GM12872 (cell line): ENCODE results near the gene RNU7-1.

Source experiments
- TF ChIP-seq, protein P1 (sequence below): IDR thresholded peaks from 3 replicates; pipeline ENCODE4 v1.5.1; 2011; ENCODE audit warnings: low read depth, mild to moderate bottlenecking, low read length, moderate library complexity; ENCODE audit not compliant: insufficient read depth

The RNU7-1 gene

DNA sequence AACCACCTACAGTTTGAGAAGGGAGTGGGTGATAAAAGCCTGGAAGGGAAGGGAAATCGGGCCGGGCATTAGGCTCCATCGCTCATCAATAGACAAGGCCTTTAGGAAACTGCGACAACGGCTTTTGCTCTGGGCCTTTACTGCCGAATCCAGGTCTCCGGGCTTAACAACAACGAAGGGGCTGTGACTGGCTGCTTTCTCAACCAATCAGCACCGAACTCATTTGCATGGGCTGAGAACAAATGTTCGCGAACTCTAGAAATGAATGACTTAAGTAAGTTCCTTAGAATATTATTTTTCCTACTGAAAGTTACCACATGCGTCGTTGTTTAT lies 261 bp upstream of the RNU7-1 start:
- TF ChIP-seq, protein P1, sequence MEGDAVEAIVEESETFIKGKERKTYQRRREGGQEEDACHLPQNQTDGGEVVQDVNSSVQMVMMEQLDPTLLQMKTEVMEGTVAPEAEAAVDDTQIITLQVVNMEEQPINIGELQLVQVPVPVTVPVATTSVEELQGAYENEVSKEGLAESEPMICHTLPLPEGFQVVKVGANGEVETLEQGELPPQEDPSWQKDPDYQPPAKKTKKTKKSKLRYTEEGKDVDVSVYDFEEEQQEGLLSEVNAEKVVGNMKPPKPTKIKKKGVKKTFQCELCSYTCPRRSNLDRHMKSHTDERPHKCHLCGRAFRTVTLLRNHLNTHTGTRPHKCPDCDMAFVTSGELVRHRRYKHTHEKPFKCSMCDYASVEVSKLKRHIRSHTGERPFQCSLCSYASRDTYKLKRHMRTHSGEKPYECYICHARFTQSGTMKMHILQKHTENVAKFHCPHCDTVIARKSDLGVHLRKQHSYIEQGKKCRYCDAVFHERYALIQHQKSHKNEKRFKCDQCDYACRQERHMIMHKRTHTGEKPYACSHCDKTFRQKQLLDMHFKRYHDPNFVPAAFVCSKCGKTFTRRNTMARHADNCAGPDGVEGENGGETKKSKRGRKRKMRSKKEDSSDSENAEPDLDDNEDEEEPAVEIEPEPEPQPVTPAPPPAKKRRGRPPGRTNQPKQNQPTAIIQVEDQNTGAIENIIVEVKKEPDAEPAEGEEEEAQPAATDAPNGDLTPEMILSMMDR, result no peak

DNA sequence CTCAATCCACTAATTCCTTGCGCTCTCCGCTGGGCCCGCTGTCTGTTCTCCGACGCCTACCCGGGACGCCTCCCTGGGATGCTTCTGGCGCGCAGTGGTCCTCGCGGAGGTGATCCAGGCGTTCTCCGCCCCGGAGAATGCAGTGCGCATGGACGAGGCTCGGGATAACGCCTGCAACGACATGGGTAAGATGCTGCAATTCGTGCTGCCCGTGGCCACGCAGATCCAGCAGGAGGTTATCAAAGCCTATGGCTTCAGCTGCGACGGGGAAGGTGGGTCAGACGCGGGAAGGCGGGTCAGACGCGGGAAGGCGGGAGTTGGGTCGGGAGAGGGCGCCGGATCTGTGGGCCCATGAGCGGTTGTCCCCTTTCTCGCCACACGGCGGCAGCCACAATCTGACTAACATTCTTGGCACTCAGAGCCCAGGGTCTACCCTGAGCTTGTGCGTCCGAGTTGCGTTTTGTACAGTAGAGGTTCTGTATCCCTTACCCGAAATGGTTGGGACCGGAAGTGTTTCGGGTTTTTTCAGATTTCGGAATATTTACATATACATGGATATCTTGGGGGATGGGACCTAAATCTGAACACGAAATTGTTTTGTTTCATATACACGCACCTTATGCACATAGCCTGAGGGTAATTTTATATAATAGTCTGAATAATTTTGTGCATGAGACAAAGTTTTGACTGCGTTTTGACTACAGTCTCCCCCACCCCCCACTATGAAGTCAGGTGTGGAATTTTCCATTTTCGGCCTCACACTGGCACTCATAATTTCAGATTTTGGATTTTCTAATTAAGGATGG lies 968 bp downstream of the RNU7-1 start:
- TF ChIP-seq, protein P1, result peak; percentile 97

DNA sequence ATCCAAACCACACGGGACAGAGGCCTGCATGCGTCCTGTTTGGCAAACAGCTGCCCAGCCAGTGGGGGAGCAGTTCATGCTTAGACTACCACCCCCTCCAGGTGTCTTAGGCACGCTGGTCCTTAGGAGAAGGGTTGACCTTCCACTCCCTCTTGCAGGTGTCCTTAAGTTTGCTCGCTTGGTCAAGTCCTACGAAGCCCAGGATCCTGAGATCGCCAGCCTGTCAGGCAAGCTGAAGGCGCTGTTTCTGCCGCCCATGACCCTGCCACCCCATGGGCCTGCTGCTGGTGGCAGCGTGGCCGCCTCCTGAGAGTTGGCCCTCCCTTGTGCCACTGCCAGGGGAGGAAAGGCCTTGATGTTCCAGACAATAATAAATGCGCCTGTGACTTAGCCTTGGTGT lies 2.0 kb downstream of the RNU7-1 start:
- TF ChIP-seq, protein P1, result no peak; the same call in 2 of the 3 replicates

DNA sequence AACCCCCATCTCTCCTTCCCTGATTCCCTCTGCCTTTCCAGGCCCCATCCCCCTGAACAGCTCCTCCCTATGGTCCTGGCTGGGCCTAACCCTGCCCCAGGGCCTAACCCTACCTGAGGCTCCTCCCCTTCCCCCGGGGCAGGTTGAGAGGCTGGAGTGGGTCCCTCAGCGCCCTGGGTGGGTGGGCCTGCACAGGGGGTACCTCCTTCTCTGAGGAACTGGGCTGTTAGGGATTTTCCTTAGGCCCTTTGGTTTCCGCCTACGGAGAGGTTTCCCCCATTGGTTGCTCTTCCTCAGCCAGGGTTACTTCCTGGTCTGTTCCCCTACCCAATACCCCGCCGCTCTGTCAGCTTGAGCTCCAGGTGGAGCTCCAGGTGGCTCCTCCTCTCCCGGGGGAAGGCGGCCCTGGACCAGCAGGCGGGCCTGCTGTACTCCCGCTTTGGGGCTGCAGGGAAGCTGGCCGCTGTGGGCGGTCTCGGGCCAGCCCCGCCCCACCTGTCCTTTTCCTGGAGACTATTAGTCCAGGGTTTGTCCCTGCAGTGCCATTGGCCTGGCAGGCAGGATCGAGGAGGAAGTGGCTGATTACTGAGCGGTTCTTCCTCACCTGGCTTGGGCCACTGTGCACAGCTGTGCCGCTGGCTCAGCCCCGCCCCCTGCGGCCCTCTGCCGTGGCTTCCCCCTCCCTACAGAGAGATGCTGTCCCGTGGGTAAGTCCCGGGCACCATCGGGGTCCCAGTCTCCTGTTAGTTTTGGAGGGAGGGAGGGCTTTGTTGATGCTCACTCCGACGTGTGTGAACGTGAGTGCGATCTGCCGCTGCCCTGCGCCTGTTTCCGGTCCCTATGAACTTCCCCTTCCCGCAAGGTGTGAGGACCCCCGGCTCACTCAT lies 2.7 kb downstream of the RNU7-1 start:
- TF ChIP-seq, protein P1, result no peak

DNA sequence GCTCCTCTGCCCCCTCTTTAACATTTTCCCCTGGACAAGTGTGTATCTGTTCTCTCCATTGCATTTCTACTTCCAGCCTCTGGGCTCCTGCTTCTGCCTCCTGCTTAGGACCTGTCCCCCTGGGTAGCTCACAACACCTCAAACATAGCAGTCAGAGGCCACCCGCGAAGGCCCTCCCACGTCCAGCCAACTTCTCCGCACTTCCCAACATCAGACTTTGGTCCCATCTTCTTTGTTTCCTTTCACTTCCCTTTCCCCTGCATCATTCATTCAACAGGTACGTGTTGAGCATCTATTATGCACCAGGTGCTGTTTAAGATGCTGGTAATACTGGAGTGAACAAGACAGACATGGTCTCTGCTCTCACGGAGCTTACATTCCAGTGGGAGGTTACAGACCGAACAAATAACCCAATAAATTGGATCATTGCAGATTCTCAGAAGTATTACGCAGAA lies 3.3 kb downstream of the RNU7-1 start:
- TF ChIP-seq, protein P1, result no peak

DNA sequence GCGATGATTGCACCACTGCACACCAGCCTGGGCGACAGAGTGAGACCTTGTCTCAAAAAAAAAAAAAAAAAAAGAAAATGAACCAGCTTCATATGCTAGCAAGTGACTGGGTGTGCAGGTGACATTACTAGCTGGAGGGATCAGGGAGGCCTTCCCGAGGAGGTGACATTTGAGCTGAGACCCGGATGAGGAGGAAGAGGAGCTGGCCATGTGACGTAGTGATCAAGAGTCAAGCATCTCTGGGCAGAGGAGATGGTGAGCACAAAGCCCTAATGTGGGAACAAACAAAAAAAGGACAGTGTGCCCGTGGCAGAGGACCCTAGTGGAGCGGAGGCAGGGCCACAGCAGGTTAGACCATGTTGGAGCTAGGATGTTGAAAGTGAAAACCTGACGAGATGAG lies 4.0 kb downstream of the RNU7-1 start:
- TF ChIP-seq, protein P1, result no peak

DNA sequence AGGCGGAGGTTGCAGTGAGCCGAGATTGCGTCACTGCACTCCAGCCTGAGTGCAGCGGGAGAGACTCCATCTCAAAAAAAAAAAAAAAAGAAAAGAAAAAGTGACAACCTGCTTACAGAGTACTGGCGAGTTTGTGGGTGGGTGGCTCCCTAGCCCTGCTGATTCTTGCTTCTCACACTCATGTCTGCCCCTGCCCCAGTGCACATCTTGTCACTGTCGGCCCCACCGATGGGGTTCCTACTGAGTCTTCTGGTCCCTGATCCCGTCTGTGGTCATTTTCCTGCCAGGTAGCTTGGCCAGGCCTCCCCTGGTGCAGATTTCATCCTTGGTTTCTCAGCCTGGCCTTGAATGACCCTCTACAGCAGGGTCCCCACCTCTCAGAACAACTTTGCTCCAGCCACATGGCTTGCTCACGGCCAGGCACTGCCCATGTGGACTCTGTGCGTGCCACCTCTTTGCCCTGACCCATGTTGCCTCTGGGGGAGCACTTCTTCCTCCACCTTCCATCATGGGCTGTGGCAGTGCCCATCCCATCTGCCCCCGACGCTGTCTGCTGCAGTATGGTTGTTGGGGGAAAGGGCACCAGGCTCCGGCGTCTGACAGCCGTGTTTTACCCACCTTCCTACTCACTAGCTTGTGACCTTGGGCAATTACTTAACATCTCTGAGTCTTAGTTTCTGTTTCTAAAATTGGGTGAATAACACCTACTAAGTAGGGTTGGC lies 5.4 kb downstream of the RNU7-1 start:
- TF ChIP-seq, protein P1, result peak; percentile 58
